Peyer's patch (tissue), 4 donors: ENCODE measurements around the gene STRN.

Source experiments
- POLR2A ChIP-seq, 2 donors: fragments of 450-650 bp; IDR thresholded peaks; one replicate each; pipeline ENCODE4 v1.5.1; 2017; ENCODE audit warnings: antibody characterized with exemption in 2 of 2, mild to moderate bottlenecking in 2 of 2, moderate library complexity in 2 of 2
- TF ChIP-seq, protein P1 (sequence below), 6 experiments: fragments of 450-650 bp in 4 of 6; fragments of 200-600 bp in 2 of 6; sonication (generic) in 1 of 6; IDR thresholded peaks; one replicate each; pipeline ENCODE4 v1.5.1; 2017 to 2019; ENCODE audit warnings: antibody characterized with exemption in 6 of 6, mild to moderate bottlenecking in 3 of 6, moderate library complexity in 1 of 6

- TF ChIP-seq, protein P1, sequence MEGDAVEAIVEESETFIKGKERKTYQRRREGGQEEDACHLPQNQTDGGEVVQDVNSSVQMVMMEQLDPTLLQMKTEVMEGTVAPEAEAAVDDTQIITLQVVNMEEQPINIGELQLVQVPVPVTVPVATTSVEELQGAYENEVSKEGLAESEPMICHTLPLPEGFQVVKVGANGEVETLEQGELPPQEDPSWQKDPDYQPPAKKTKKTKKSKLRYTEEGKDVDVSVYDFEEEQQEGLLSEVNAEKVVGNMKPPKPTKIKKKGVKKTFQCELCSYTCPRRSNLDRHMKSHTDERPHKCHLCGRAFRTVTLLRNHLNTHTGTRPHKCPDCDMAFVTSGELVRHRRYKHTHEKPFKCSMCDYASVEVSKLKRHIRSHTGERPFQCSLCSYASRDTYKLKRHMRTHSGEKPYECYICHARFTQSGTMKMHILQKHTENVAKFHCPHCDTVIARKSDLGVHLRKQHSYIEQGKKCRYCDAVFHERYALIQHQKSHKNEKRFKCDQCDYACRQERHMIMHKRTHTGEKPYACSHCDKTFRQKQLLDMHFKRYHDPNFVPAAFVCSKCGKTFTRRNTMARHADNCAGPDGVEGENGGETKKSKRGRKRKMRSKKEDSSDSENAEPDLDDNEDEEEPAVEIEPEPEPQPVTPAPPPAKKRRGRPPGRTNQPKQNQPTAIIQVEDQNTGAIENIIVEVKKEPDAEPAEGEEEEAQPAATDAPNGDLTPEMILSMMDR (IDR thresholded peaks at IDR 0.05): no peak
- TF ChIP-seq POLR2A (IDR thresholded peaks at IDR 0.05): no peak
These were observed 63.8 kb downstream of the STRN start for GRCh38 chr2:36902385-36903120.
